GM23338 (cell line): ENCODE results near the gene BTNL2.

Experiments
- EZH2 ChIP-seq: fragments of 200-600 bp; sonication (generic); IDR thresholded peaks from one replicate; pipeline ENCODE4 v1.8.0; 2017; ENCODE audit warnings: antibody characterized with exemption, mild to moderate bottlenecking, low read depth; ENCODE audit not compliant: unreplicated experiment
- ZNF114 ChIP-seq: fragments of 250-450 bp; sonication (Bioruptor Pico); IDR thresholded peaks from 2 replicates; pipeline ENCODE4 v1.5.0; 2020; ENCODE audit warnings: mild to moderate bottlenecking, moderate library complexity
- TF ChIP-seq, protein P1 (sequence below), 2 experiments: fragments of 200-600 bp in 1 of 2; sonication (generic) in 1 of 2; conservative IDR thresholded peaks; 2 replicates each; pipeline versions ENCODE4 v1.5.1 to v1.6.1; 2016 to 2017; ENCODE audit warnings: antibody characterized with exemption in 2 of 2, low read depth in 2 of 2, mild to moderate bottlenecking in 2 of 2, moderate library complexity in 1 of 2
- TF ChIP-seq, protein P2 (sequence below): fragments of 250-450 bp; sonication (Bioruptor Pico); IDR thresholded peaks from 2 replicates; pipeline ENCODE4 v1.5.0; 2020; ENCODE audit warnings: mild to moderate bottlenecking, moderate library complexity

DNA sequence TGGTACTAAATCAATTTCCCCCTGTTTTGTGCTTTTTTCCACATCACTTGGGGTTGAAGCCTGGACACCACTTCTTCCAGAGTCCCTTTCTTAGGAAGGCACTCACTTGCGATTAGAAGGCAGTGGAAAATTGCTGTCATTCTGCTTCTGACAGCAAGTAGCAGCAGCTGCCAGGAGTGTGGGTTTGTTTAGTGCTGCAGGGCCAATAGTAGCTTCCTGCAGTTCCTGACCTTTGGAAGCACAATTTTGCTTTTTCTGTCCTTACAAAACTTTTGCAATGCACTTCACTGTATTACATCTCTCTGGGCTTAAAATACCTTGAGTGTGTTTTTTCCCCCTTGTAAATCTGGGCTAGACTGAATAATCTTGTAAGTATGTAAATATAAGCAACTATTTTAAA lies 20.2 kb upstream of the BTNL2 start:
- TF ChIP-seq, protein P1, sequence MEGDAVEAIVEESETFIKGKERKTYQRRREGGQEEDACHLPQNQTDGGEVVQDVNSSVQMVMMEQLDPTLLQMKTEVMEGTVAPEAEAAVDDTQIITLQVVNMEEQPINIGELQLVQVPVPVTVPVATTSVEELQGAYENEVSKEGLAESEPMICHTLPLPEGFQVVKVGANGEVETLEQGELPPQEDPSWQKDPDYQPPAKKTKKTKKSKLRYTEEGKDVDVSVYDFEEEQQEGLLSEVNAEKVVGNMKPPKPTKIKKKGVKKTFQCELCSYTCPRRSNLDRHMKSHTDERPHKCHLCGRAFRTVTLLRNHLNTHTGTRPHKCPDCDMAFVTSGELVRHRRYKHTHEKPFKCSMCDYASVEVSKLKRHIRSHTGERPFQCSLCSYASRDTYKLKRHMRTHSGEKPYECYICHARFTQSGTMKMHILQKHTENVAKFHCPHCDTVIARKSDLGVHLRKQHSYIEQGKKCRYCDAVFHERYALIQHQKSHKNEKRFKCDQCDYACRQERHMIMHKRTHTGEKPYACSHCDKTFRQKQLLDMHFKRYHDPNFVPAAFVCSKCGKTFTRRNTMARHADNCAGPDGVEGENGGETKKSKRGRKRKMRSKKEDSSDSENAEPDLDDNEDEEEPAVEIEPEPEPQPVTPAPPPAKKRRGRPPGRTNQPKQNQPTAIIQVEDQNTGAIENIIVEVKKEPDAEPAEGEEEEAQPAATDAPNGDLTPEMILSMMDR (conservative IDR thresholded peaks at IDR 0.05; ENCODE audit: low read depth in 2 of 2): no peak
- TF ChIP-seq ZNF114 (CRISPR knock-in tag) (no peak), EZH2 (no peak)
- TF ChIP-seq, protein P2, sequence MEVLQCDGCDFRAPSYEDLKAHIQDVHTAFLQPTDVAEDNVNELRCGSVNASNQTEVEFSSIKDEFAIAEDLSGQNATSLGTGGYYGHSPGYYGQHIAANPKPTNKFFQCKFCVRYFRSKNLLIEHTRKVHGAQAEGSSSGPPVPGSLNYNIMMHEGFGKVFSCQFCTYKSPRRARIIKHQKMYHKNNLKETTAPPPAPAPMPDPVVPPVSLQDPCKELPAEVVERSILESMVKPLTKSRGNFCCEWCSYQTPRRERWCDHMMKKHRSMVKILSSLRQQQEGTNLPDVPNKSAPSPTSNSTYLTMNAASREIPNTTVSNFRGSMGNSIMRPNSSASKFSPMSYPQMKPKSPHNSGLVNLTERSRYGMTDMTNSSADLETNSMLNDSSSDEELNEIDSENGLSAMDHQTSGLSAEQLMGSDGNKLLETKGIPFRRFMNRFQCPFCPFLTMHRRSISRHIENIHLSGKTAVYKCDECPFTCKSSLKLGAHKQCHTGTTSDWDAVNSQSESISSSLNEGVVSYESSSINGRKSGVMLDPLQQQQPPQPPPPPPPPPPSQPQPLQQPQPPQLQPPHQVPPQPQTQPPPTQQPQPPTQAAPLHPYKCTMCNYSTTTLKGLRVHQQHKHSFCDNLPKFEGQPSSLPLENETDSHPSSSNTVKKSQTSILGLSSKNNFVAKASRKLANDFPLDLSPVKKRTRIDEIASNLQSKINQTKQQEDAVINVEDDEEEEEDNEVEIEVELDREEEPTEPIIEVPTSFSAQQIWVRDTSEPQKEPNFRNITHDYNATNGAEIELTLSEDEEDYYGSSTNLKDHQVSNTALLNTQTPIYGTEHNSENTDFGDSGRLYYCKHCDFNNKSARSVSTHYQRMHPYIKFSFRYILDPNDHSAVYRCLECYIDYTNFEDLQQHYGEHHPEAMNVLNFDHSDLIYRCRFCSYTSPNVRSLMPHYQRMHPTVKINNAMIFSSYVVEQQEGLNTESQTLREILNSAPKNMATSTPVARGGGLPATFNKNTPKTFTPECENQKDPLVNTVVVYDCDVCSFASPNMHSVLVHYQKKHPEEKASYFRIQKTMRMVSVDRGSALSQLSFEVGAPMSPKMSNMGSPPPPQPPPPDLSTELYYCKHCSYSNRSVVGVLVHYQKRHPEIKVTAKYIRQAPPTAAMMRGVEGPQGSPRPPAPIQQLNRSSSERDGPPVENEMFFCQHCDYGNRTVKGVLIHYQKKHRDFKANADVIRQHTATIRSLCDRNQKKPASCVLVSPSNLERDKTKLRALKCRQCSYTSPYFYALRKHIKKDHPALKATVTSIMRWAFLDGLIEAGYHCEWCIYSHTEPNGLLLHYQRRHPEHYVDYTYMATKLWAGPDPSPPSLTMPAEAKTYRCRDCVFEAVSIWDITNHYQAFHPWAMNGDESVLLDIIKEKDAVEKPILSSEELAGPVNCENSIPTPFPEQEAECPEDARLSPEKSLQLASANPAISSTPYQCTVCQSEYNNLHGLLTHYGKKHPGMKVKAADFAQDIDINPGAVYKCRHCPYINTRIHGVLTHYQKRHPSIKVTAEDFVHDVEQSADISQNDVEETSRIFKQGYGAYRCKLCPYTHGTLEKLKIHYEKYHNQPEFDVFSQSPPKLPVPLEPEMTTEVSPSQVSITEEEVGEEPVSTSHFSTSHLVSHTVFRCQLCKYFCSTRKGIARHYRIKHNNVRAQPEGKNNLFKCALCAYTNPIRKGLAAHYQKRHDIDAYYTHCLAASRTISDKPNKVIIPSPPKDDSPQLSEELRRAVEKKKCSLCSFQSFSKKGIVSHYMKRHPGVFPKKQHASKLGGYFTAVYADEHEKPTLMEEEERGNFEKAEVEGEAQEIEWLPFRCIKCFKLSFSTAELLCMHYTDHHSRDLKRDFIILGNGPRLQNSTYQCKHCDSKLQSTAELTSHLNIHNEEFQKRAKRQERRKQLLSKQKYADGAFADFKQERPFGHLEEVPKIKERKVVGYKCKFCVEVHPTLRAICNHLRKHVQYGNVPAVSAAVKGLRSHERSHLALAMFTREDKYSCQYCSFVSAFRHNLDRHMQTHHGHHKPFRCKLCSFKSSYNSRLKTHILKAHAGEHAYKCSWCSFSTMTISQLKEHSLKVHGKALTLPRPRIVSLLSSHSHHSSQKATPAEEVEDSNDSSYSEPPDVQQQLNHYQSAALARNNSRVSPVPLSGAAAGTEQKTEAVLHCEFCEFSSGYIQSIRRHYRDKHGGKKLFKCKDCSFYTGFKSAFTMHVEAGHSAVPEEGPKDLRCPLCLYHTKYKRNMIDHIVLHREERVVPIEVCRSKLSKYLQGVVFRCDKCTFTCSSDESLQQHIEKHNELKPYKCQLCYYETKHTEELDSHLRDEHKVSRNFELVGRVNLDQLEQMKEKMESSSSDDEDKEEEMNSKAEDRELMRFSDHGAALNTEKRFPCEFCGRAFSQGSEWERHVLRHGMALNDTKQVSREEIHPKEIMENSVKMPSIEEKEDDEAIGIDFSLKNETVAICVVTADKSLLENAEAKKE (CRISPR knock-in tag): no peak
